HL-60 (cell line): ENCODE results near the gene RNF145.

Experiments used
- DNase-seq, 2 experiments: peaks; one replicate each; pipeline ENCODE4 v3.0.0-alpha.2; 2010 to 2020; ENCODE audit warnings: low read depth in 1 of 2, low spot score in 1 of 2
- H3K27ac ChIP-seq: fragments of 250-450 bp; sonication (Bioruptor Pico); replicated peaks from 2 replicates; pipeline ENCODE4 v1.5.1; 2020; ENCODE audit warnings: mild to moderate bottlenecking, moderate library complexity
- H3K27me3 ChIP-seq: fragments of 250-450 bp; sonication (Bioruptor Pico); 2 replicates; pipeline ENCODE4 v1.5.1; 2021; ENCODE audit warnings: mild to moderate bottlenecking, moderate library complexity; ENCODE audit not compliant: insufficient read depth, poor library complexity, severe bottlenecking
- H3K4me3 ChIP-seq: replicated peaks from 2 replicates; pipeline ENCODE4 v1.5.1; 2011; ENCODE audit warnings: mild to moderate bottlenecking, control low read depth, low read length; ENCODE audit not compliant: insufficient read depth
- CTCF ChIP-seq: IDR thresholded peaks from one replicate; pipeline ENCODE4 v1.5.1; 2011; ENCODE audit warnings: low read length, control low read depth, inconsistent platforms; ENCODE audit not compliant: insufficient read depth
- GABPA ChIP-seq: IDR thresholded peaks from 2 replicates; pipeline ENCODE4 v1.6.1; 2012; ENCODE audit warnings: low read depth
- POLR2AphosphoS5 ChIP-seq: IDR thresholded peaks from 2 replicates; pipeline ENCODE4 v1.6.1; 2012; ENCODE audit warnings: low read depth
- REST ChIP-seq: IDR thresholded peaks from 2 replicates; pipeline ENCODE4 v1.6.1; 2012; ENCODE audit warnings: low read depth; ENCODE audit not compliant: insufficient replicate concordance
- SPI1 ChIP-seq: IDR thresholded peaks from 2 replicates; pipeline ENCODE4 v1.6.1; 2012; ENCODE audit warnings: low read depth, mild to moderate bottlenecking, borderline replicate concordance

Gene RNF145

GRCh38 chr5:159190170-159190569 lies 19.2 kb downstream of the RNF145 start:
- no peak for DNase-seq
- Histone ChIP-seq H3K4me3 (no peak overlapping the region), H3K27me3 (no peaks in the 10 kb centered on the region), H3K27ac (no peak overlapping the region)
- no peak for TF ChIP-seq CTCF
- no peak for TF ChIP-seq POLR2AphosphoS5
- no peak for TF ChIP-seq REST
- no peak for TF ChIP-seq GABPA
- no peak for TF ChIP-seq SPI1

GRCh38 chr5:159189310-159189709 lies 20.0 kb downstream of the RNF145 start:
- H3K27me3 ChIP-seq: no peaks in the 10 kb centered on the region
- TF ChIP-seq REST: no peak
- no peak for TF ChIP-seq CTCF
- TF ChIP-seq SPI1: no peak
- TF ChIP-seq POLR2AphosphoS5: no peak
- TF ChIP-seq GABPA: no peak
- H3K4me3 ChIP-seq: no peak overlapping the region
- no peak for DNase-seq
- no peak overlapping the region for H3K27ac ChIP-seq

GRCh38 chr5:159187719-159188118 lies 21.6 kb downstream of the RNF145 start:
- Histone ChIP-seq H3K27ac (no peak overlapping the region), H3K4me3 (no peak overlapping the region), H3K27me3 (no peaks in the 10 kb centered on the region)
- TF ChIP-seq SPI1 (no peak), POLR2AphosphoS5 (no peak), GABPA (no peak), REST (no peak)
- no peak for DNase-seq

GRCh38 chr5:159186319-159186718 lies 23.0 kb downstream of the RNF145 start:
- no peak overlapping the region for H3K27ac ChIP-seq

More at GRCh38 chr5:159186319-159186718, 23.0 kb downstream of the RNF145 start:
- no peak for DNase-seq
- no peak for TF ChIP-seq CTCF
- no peak for TF ChIP-seq REST
- no peak for TF ChIP-seq POLR2AphosphoS5
- Histone ChIP-seq H3K4me3 (no peak overlapping the region), H3K27me3 (no peaks in the 10 kb centered on the region)
